Erythroblast (primary cell): ENCODE results near the gene PVR.

Experiments
- GATA1 ChIP-seq: IDR thresholded peaks from 2 replicates; pipeline ENCODE4 v1.6.1; 2011; ENCODE audit warnings: low read depth, mild to moderate bottlenecking, control low read depth, low read length, moderate library complexity
- POLR2A ChIP-seq: IDR thresholded peaks from 2 replicates; pipeline ENCODE4 v1.6.1; 2011; ENCODE audit warnings: mild to moderate bottlenecking, low read length

- no peak for TF ChIP-seq POLR2A
- TF ChIP-seq GATA1 = no peak
Measured at GRCh38 chr19:44660081-44660480, 16.4 kb downstream of the PVR start.
